HEK293 (cell line): ENCODE data around the gene SCYGR1.

Experiments used
- CTCF ChIP-seq: fragments of 450-650 bp; formaldehyde crosslinking; IDR thresholded peaks from 2 replicates; pipeline ENCODE4 v1.5.1; 2016; ENCODE audit warnings: missing biosample characterization, missing genetic modification characterization
- PATZ1 ChIP-seq: fragments of 450-650 bp; formaldehyde crosslinking; IDR thresholded peaks from 2 replicates; pipeline ENCODE4 v1.5.1; 2016; ENCODE audit warnings: missing biosample characterization, missing genetic modification characterization
- TCF7L2 ChIP-seq: IDR thresholded peaks from 2 replicates; pipeline ENCODE4 v1.6.1; 2011; ENCODE audit warnings: low read depth, mild to moderate bottlenecking, inconsistent platforms, low read length, moderate library complexity, borderline replicate concordance
- TSHZ1 ChIP-seq: fragments of 450-650 bp; formaldehyde crosslinking; IDR thresholded peaks from 2 replicates; pipeline ENCODE4 v1.5.1; 2016; ENCODE audit warnings: missing biosample characterization, missing genetic modification characterization, borderline replicate concordance
- ZFHX2 ChIP-seq: fragments of 450-650 bp; formaldehyde crosslinking; conservative IDR thresholded peaks from 2 replicates; pipeline ENCODE4 v1.5.1; 2016; ENCODE audit warnings: missing biosample characterization, missing genetic modification characterization
- ZNF114 ChIP-seq: fragments of 450-650 bp; formaldehyde crosslinking; IDR thresholded peaks from 2 replicates; pipeline ENCODE4 v1.5.0; 2017; ENCODE audit warnings: missing biosample characterization, missing genetic modification characterization
- ZNF121 ChIP-seq: fragments of 450-650 bp; formaldehyde crosslinking; IDR thresholded peaks from 2 replicates; pipeline ENCODE4 v1.5.1; 2016; ENCODE audit warnings: missing biosample characterization, missing genetic modification characterization
- ZNF311 ChIP-seq: fragments of 450-650 bp; formaldehyde crosslinking; IDR thresholded peaks from 2 replicates; pipeline ENCODE4 v1.5.1; 2017; ENCODE audit warnings: missing biosample characterization, missing genetic modification characterization, borderline replicate concordance
- ZNF544 ChIP-seq: fragments of 450-650 bp; formaldehyde crosslinking; IDR thresholded peaks from 2 replicates; pipeline ENCODE4 v1.5.0; 2017; ENCODE audit warnings: missing biosample characterization, missing genetic modification characterization
- ZNF560 ChIP-seq: fragments of 450-650 bp; formaldehyde crosslinking; IDR thresholded peaks from 2 replicates; pipeline ENCODE4 v1.5.1; 2017; ENCODE audit warnings: missing biosample characterization, missing genetic modification characterization, borderline replicate concordance
- ZNF600 ChIP-seq: fragments of 450-650 bp; formaldehyde crosslinking; IDR thresholded peaks from 2 replicates; pipeline ENCODE4 v1.5.1; 2016; ENCODE audit warnings: missing biosample characterization, missing genetic modification characterization

GRCh38 chr2:227395556-227395955 is 7.8 kb upstream of the SCYGR1 start:
- TF ChIP-seq ZNF544 (tag by site-specific recombination): no peak
- no peak for TF ChIP-seq CTCF (tag by site-specific recombination)
- TF ChIP-seq ZNF121 (tag by site-specific recombination): no peak
- TF ChIP-seq PATZ1 (tag by site-specific recombination): no peak
- TF ChIP-seq ZFHX2 (tag by site-specific recombination): no peak
- TF ChIP-seq ZNF114 (tag by site-specific recombination): no peak
- TF ChIP-seq TCF7L2: no peak
- no peak for TF ChIP-seq ZNF311 (tag by site-specific recombination)
- TF ChIP-seq TSHZ1 (tag by site-specific recombination): no peak
- TF ChIP-seq ZNF560: no peak
- no peak for TF ChIP-seq ZNF600 (tag by site-specific recombination)
